ENCODE results near the gene FSTL4.
A peak's percentile ranks its signal among the peaks of the same experiment; 100 is the strongest.

Gene FSTL4

DNA sequence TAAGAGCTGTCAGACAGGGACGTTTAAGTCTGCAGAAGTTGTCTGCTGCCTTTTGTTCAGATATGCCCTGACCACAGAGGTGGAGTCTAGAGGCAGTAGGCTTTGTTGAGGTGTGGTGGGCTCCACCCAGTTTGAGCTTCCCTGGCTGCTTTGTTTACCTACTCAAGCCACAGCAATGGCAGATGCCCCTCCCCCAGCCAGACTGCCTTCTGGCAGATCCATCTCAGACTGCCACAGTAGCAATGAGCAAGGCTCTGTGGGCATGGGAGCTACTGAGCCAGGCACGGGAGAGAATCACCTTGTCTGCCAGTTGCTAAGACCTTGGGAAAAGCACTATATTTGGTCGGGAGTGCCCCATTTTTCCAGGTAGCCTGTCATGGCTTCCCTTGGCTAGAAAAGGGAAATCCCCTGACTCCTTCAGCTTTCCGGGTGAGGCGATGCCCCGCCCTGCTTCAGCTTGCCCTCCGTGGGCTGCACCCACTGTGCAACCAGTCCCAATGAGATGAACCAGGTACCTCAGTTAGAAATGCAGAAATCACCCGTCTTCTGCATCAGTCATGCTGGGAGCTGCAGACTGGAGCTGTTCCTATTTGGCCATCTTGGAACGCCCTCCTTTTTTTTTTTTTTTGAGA is 441.5 kb downstream of the FSTL4 start:
- peak; percentile 20 for DNase-seq (ENCODE audit: low read depth)

- DNase-seq (ENCODE audit: low read depth), result no peak
Measured at GRCh38 chr5:133164759-133165158, 447.6 kb downstream of the FSTL4 start.

DNA sequence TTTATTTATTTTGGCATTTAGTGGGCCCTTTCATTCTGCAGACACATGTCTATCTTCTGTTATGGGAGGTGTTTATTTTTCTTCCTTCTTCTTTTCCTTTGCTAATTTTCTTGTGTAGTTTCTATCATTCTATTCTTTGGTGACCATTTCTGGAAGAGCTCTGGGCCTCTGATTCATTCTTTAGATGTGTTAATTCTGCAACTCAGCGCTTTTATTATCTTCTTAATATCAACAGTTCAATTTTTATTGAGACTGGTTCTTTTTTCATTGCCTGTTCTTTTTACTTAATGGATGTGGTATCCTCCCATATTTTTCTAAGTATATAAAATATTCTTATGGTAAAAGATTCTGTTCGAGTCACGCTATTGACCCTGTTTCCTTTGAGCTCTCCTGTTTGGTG is 448.5 kb downstream of the FSTL4 start:
- DNase-seq (ENCODE audit: low read depth), result no peak

DNA sequence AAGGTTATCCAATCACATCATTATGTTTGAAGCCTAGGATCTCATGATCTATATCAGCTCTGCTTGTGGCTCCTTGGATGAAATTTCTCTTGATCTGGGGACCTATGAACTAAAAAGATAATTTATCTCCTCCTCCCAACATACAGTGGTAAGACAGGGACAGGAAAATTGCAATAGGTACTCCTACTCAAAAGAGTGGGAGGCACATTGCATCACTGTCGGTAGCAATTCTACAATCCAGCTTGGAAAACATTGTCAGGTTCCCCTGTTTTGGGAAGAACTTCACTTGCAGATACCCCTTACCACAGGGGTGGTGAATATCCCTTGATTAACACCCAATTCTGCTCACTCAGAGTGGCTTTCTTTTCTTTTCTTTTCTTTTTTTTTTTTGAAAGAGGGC is 452.8 kb downstream of the FSTL4 start:
- DNase-seq (ENCODE audit: low read depth), result no peak

DNA sequence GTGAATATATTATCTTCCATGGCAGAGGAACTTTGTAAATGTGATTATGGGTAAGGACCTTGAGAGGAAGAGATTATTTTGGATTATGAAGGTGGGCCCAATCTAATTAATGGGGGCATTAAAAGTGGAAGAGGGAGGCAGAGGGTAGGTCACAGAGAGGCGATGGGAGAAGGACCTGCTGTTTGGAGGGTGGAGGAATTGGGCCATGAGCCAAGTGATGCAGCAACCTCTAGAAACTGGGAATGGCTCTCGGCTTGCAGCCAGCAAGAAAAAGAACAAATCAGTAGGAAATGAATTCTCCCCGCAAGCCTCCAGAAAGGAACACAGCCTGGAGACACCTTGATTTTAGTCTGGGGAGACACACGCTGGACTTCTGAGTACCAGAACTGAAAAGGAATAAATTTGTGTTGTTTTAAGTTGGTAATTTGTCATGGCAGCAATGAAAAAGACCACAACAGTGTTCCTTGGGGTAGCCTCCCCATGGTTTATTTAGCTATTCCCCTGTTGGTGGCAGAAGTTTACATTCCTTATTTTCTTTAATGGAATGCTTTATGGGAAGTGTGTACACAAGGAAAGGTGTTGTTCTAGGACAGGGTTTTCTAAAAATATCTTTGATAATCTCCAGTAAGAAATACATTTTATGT is 456.9 kb downstream of the FSTL4 start:
- no peak for DNase-seq (ENCODE audit: low read depth)

- DNase-seq (ENCODE audit: low read depth), result no peak
Measured at GRCh38 chr5:133154274-133155075, 457.9 kb downstream of the FSTL4 start.

DNA sequence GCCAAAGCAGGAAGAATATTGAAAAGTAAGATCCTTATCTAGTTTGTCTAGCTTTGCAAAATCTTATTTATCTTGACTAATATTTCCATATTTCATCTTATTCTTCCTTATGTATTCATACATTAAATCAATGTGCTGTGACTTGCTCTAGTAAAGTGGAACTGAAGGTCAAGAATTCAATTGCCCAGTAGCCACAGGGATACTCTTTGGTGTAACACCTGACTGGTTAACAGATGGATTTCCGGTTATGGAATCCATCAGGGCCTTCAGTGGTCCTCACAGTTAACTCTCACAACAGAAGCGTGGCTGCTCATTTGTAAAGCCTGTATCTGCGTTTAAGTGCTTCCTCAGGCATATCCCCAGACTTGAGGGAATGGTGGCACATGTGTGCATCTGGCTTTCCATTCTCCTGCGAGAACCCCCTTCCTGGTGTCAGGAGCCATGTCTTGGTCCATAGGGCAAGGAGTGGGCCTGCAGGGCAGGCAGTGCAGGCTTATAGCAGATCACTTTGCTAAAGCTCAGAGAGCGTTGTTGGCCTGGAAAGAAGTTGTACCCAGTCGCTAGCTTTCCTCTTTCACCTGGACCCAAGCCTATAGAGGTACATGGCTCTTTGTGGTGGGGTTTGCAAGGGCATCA is 461.3 kb downstream of the FSTL4 start:
- DNase-seq (ENCODE audit: low read depth), result no peak

- no peak for DNase-seq (ENCODE audit: low read depth)
Measured at GRCh38 chr5:133149345-133149744, 463.0 kb downstream of the FSTL4 start.

DNA sequence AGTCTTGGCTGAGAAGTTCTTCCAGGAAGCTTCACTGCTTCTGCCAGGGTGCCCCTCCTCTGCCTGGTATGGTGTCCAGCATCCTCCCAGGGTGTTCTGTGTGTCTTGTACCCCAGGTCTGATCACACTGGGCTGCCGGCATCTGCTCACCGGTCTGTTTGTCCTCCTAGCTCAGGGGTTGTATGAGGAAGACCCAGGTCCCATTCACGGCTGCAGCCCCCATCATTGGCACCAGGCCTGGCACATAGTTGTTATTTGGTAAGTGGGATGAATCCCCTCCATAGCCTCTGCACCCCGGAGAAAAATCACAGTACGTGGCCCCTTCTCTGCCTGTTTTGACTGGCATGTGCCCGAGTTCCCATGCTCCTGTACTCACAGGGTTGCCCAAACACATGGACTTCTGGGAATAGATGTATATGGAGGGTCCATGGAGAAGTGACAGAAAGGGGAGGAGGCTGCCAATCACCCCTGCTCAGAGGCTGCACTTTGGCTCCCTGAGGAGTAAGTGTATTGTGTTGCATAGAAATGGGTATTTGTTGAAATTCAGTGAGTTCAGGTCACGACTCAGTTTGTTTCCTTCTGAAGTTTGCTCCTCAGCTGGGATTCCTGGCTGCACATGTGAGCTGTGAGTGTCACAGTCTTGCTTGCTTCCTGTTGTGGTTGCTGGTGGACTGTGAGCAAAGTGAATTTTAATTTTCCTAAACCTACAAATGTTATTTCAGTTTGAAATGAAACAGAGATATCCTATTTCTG is 464.4 kb downstream of the FSTL4 start:
- DNase-seq (ENCODE audit: low read depth), result no peak

GRCh38 chr5:133147411-133147810 is 464.9 kb downstream of the FSTL4 start:
- DNase-seq (ENCODE audit: low read depth), result no peak
